Endothelial cell of umbilical vein (primary cell): Measurements from ENCODE around the gene TEAD3. TPM values are rescaled to one million over a fixed set of nuclear protein-coding genes. Genes with fewer than 3 reads are reported as not detected.

Source experiments
- BruUV-seq: library from RNA; stranded (reverse); fragments of 400-500 nt; replicated peaks from 2 replicates; lab custom pipeline; 2021; lab: Mats Ljungman, UMichigan
- CTCF ChIA-PET: fragments of 300-600, 350-600 bp; sonication (Branson Sonifier 250); formaldehyde crosslinking; loops from one replicate; lab custom pipeline; 2021; ENCODE audit warnings: antibody characterized with exemption, inconsistent platforms; lab: Charles Lee
- POLR2A ChIA-PET: fragments of 300-600, 350-600 bp; sonication (Branson Sonifier 250); formaldehyde crosslinking; loops from one replicate; lab custom pipeline; 2021; ENCODE audit warnings: antibody characterized with exemption, inconsistent platforms; lab: Charles Lee
- DNase-seq: peaks from one replicate; pipeline ENCODE4 v3.0.0-alpha.2; 2011; ENCODE audit warnings: low read depth, low spot score
- FAIRE-seq: peaks from 2 replicates; lab custom pipeline; 2011; peaks lifted over from hg19 to GRCh38; lab: Jason Lieb, UNC
- H2AFZ ChIP-seq: 2 replicates; pipeline ENCODE4 v1.6.0; 2012; ENCODE audit warnings: low read depth, low read length, control low read depth, inconsistent platforms
- H3K27ac ChIP-seq: 2 replicates; pipeline ENCODE4 v1.5.1; 2011; ENCODE audit warnings: low read depth, mild to moderate bottlenecking, control low read depth, low read length, moderate library complexity; ENCODE audit not compliant: insufficient read depth
- H3K27me3 ChIP-seq, 2 experiments: 2 replicates each; pipeline versions ENCODE4 v1.6.0 to v1.6.1; 2011; ENCODE audit warnings: low read length in 2 of 2, mixed read lengths in 1 of 2; ENCODE audit not compliant: control insufficient read depth in 2 of 2, insufficient read depth in 2 of 2
- H3K36me3 ChIP-seq, 2 experiments: 2 replicates in 1 of 2; 3 replicates in 1 of 2; pipeline ENCODE4 v1.5.1; 2011; ENCODE audit warnings: low read length in 2 of 2, mild to moderate bottlenecking in 1 of 2, moderate library complexity in 1 of 2; ENCODE audit not compliant: control insufficient read depth in 2 of 2, insufficient read depth in 2 of 2; ENCODE audit errors: extremely low read depth in 1 of 2
- H3K4me1 ChIP-seq: 3 replicates; pipeline ENCODE4 v1.5.1; 2011; ENCODE audit warnings: mild to moderate bottlenecking, low read length; ENCODE audit not compliant: control insufficient read depth, insufficient read depth; ENCODE audit errors: extremely low read depth
- H3K4me2 ChIP-seq: 2 replicates; pipeline ENCODE4 v1.6.1; 2011; ENCODE audit warnings: low read length, control low read depth, mixed read lengths; ENCODE audit not compliant: insufficient read depth
- H3K4me3 ChIP-seq, 3 experiments: fragments of 200-600 bp in 1 of 3; sonication (generic), shearing (Covaris generic) in 1 of 3; replicated peaks in 1 of 3; 2 replicates each; pipeline ENCODE4 v1.5.1; 2011 to 2016; ENCODE audit warnings: control low read depth in 3 of 3, low read length in 3 of 3, mild to moderate bottlenecking in 2 of 3, inconsistent platforms in 1 of 3, low read depth in 1 of 3, moderate library complexity in 1 of 3; ENCODE audit not compliant: insufficient read depth in 1 of 3
- H3K79me2 ChIP-seq: 2 replicates; pipeline ENCODE4 v1.6.0; 2012; ENCODE audit warnings: low read length, inconsistent platforms; ENCODE audit not compliant: control insufficient read depth, insufficient read depth
- H3K9ac ChIP-seq: replicated peaks from 2 replicates; pipeline ENCODE3; 2011; ENCODE audit warnings: low read length, control low read depth; ENCODE audit not compliant: insufficient read depth; ENCODE audit errors: extremely low read depth
- H3K9me1 ChIP-seq: replicated peaks from 3 replicates; pipeline ENCODE4 v1.6.0; 2011; ENCODE audit warnings: mild to moderate bottlenecking, low read length; ENCODE audit not compliant: control insufficient read depth, insufficient read depth; ENCODE audit errors: extremely low read depth
- H3K9me3 ChIP-seq: replicated peaks from 2 replicates; pipeline ENCODE4 v1.5.1; 2012; ENCODE audit warnings: low read length, inconsistent platforms; ENCODE audit not compliant: control insufficient read depth, insufficient read depth
- H4K20me1 ChIP-seq: replicated peaks from 2 replicates; pipeline ENCODE3; 2011; ENCODE audit warnings: mild to moderate bottlenecking, low read length; ENCODE audit not compliant: control insufficient read depth, insufficient read depth; ENCODE audit errors: extremely low read depth
- EZH2 ChIP-seq: IDR thresholded peaks from 2 replicates; pipeline ENCODE4 v1.6.1; 2012; ENCODE audit warnings: borderline replicate concordance, low read depth, mild to moderate bottlenecking, moderate library complexity, low read length, inconsistent platforms; ENCODE audit not compliant: severe bottlenecking
- FOS ChIP-seq: IDR thresholded peaks from 2 replicates; pipeline ENCODE4 v1.6.1; 2011; ENCODE audit warnings: mild to moderate bottlenecking, low read length, moderate library complexity, borderline replicate concordance; ENCODE audit not compliant: insufficient read depth
- GATA2 ChIP-seq: IDR thresholded peaks from 2 replicates; pipeline ENCODE4 v1.7.0; 2011; ENCODE audit warnings: low read depth, mild to moderate bottlenecking, moderate library complexity, mixed read lengths, low read length; ENCODE audit not compliant: insufficient read length, insufficient read depth
- JUN ChIP-seq: IDR thresholded peaks from 2 replicates; pipeline ENCODE4 v1.6.1; 2011; ENCODE audit warnings: borderline replicate concordance, low read depth; ENCODE audit not compliant: insufficient read length, insufficient read depth
- MAX ChIP-seq: IDR thresholded peaks from 2 replicates; pipeline ENCODE4 v1.6.1; 2011; ENCODE audit not compliant: insufficient read depth, insufficient read length
- MYC ChIP-seq: IDR thresholded peaks from one replicate; pipeline ENCODE4 v1.6.1; 2011; ENCODE audit warnings: mild to moderate bottlenecking, low read depth, low read length
- POLR2A ChIP-seq: IDR thresholded peaks from 2 replicates; pipeline ENCODE4 v1.6.1; 2012; ENCODE audit warnings: low read depth, mild to moderate bottlenecking, control low read depth, low read length
- POLR2AphosphoS5 ChIP-seq: IDR thresholded peaks from 2 replicates; pipeline ENCODE4 v1.6.1; 2012; ENCODE audit warnings: low read depth, mild to moderate bottlenecking, control low read depth, low read length, moderate library complexity; ENCODE audit not compliant: insufficient read depth
- dilution Hi-C: fragments of 300-500 bp; cut with MboI; formaldehyde crosslinking; loops from one replicate; pipeline ENCODE4 v1.15.0; 2019; ENCODE audit warnings: low sequenced_read_pairs; ENCODE audit not compliant: extremely low pct_ligation_motif_present
- intact Hi-C: fragments of 100-400 bp; cut with micrococcal nuclease; formaldehyde crosslinking; loops from one replicate; pipeline ENCODE4 v1.10.0; 2022
- polyA plus RNA-seq, 4 experiments: library from polyadenylated mRNA; depleted of rRNA in 3 of 4; stranded (reverse) in 3 of 4; unstranded in 1 of 4; fragments of >200 nt; gene quantifications; 2 replicates each; pipeline versions ENCODE4 v1.2.1 to v1.2.3, GENCODE V29; 2011 to 2012; ENCODE audit warnings: missing spikeins in 1 of 4
- total RNA-seq: library from RNA; stranded (reverse); gene quantifications from 2 replicates; pipeline ENCODE4 v1.2.3, GENCODE V29; 2021
- TF ChIP-seq, protein P1 (sequence below), 2 donors: IDR thresholded peaks; 1 replicate in 1 of 2; 2 replicates in 1 of 2; pipeline ENCODE4 v1.5.1; 2011; ENCODE audit warnings: low read length in 2 of 2, mild to moderate bottlenecking in 2 of 2, moderate library complexity in 2 of 2, control low read depth in 1 of 2, inconsistent platforms in 1 of 2, low read depth in 1 of 2; ENCODE audit not compliant: insufficient read depth in 1 of 2; ENCODE audit errors: extremely low read depth in 1 of 2

TEAD3 gene
- total and polyA plus RNA-seq, 2 donors (not counting 3 experiments of a cell fraction or from before 2014, with no cell fraction given), result 1.1 to 1.6 TPM

- ChIA-PET POLR2A (interaction anchor here (0.8 kb wide), 1 partner anchor 9 kb away, joined by 5 read pairs; no protein-coding TSS in a partner anchor), CTCF (interaction anchor here (0.7 to 2.3 kb wide), 5 partner anchors 10 to 138 kb away, joined by 3 to 8 read pairs (median 4); partner anchors contain the start of genes PPARD and TEAD3)
- dilution Hi-C loops (no loop called here), intact Hi-C loops (no loop called here)
- H3K9me1 ChIP-seq, result no peaks in the 10 kb centered on the region
- no TSS peak for BruUV-seq
- H4K20me1 ChIP-seq, result no peaks in the 10 kb centered on the region
- H2AFZ ChIP-seq, result no peak overlapping the region
- H3K9me3 ChIP-seq, result no peaks in the 10 kb centered on the region
- no peak for TF ChIP-seq POLR2A
- TF ChIP-seq, protein P1, sequence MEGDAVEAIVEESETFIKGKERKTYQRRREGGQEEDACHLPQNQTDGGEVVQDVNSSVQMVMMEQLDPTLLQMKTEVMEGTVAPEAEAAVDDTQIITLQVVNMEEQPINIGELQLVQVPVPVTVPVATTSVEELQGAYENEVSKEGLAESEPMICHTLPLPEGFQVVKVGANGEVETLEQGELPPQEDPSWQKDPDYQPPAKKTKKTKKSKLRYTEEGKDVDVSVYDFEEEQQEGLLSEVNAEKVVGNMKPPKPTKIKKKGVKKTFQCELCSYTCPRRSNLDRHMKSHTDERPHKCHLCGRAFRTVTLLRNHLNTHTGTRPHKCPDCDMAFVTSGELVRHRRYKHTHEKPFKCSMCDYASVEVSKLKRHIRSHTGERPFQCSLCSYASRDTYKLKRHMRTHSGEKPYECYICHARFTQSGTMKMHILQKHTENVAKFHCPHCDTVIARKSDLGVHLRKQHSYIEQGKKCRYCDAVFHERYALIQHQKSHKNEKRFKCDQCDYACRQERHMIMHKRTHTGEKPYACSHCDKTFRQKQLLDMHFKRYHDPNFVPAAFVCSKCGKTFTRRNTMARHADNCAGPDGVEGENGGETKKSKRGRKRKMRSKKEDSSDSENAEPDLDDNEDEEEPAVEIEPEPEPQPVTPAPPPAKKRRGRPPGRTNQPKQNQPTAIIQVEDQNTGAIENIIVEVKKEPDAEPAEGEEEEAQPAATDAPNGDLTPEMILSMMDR (IDR thresholded peaks at IDR 0.05; ENCODE audit: extremely low read depth in 1 of 2, insufficient read depth in 1 of 2, low read depth in 1 of 2, low read length in 2 of 2), result no peak
- no peak for TF ChIP-seq FOS
- TF ChIP-seq JUN, result no peak
- no peak for TF ChIP-seq POLR2AphosphoS5
- TF ChIP-seq GATA2, result no peak
- no peak for TF ChIP-seq MAX
- TF ChIP-seq EZH2, result no peak
- TF ChIP-seq MYC, result no peak
- no peak overlapping the region for H3K4me3 ChIP-seq
- no peak for DNase-seq
- H3K4me2 ChIP-seq, result no peak overlapping the region
- H3K79me2 ChIP-seq, result no peaks in the 10 kb centered on the region
- no peak overlapping the region for H3K9ac ChIP-seq
- H3K27me3 ChIP-seq, result no peaks in the 10 kb centered on the region
- no peak overlapping the region for H3K27ac ChIP-seq
- H3K4me1 ChIP-seq, result no peaks in the 10 kb centered on the region
- H3K36me3 ChIP-seq, result no peaks in the 10 kb centered on the region
- FAIRE-seq, result no peak
Observed at GRCh38 chr6:35481226-35481625, 15.7 kb downstream of the TEAD3 start.
